ENCODE data around the gene GALNTL6. TPM values are rescaled to one million over a fixed set of nuclear protein-coding genes. Genes with fewer than 3 reads are reported as not detected.

Gene GALNTL6
- total and polyA plus RNA-seq, 2 experiments from 2014 or later, result 0.38 to 0.40 TPM

DNA sequence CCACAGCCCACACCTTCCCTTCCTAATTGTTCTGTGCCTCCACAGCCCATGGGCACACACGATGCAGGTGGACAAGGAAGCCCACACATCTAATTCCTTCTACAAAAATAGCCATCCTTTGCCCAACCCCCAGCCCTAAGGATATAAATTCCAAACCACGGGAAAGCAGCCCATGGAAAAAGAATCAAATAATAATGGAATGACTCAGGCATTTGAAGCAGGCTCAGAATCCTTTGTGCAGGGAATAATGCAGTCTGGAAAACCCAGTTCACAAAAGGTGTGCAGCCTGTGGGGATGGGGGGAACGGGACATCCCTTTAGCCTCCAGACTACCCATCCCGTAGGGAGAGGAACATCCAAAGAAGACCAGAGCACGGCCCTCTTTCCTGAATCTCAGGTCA, 1013.1 kb downstream of the GALNTL6 start (continued):
- TF ChIP-seq, protein P1, sequence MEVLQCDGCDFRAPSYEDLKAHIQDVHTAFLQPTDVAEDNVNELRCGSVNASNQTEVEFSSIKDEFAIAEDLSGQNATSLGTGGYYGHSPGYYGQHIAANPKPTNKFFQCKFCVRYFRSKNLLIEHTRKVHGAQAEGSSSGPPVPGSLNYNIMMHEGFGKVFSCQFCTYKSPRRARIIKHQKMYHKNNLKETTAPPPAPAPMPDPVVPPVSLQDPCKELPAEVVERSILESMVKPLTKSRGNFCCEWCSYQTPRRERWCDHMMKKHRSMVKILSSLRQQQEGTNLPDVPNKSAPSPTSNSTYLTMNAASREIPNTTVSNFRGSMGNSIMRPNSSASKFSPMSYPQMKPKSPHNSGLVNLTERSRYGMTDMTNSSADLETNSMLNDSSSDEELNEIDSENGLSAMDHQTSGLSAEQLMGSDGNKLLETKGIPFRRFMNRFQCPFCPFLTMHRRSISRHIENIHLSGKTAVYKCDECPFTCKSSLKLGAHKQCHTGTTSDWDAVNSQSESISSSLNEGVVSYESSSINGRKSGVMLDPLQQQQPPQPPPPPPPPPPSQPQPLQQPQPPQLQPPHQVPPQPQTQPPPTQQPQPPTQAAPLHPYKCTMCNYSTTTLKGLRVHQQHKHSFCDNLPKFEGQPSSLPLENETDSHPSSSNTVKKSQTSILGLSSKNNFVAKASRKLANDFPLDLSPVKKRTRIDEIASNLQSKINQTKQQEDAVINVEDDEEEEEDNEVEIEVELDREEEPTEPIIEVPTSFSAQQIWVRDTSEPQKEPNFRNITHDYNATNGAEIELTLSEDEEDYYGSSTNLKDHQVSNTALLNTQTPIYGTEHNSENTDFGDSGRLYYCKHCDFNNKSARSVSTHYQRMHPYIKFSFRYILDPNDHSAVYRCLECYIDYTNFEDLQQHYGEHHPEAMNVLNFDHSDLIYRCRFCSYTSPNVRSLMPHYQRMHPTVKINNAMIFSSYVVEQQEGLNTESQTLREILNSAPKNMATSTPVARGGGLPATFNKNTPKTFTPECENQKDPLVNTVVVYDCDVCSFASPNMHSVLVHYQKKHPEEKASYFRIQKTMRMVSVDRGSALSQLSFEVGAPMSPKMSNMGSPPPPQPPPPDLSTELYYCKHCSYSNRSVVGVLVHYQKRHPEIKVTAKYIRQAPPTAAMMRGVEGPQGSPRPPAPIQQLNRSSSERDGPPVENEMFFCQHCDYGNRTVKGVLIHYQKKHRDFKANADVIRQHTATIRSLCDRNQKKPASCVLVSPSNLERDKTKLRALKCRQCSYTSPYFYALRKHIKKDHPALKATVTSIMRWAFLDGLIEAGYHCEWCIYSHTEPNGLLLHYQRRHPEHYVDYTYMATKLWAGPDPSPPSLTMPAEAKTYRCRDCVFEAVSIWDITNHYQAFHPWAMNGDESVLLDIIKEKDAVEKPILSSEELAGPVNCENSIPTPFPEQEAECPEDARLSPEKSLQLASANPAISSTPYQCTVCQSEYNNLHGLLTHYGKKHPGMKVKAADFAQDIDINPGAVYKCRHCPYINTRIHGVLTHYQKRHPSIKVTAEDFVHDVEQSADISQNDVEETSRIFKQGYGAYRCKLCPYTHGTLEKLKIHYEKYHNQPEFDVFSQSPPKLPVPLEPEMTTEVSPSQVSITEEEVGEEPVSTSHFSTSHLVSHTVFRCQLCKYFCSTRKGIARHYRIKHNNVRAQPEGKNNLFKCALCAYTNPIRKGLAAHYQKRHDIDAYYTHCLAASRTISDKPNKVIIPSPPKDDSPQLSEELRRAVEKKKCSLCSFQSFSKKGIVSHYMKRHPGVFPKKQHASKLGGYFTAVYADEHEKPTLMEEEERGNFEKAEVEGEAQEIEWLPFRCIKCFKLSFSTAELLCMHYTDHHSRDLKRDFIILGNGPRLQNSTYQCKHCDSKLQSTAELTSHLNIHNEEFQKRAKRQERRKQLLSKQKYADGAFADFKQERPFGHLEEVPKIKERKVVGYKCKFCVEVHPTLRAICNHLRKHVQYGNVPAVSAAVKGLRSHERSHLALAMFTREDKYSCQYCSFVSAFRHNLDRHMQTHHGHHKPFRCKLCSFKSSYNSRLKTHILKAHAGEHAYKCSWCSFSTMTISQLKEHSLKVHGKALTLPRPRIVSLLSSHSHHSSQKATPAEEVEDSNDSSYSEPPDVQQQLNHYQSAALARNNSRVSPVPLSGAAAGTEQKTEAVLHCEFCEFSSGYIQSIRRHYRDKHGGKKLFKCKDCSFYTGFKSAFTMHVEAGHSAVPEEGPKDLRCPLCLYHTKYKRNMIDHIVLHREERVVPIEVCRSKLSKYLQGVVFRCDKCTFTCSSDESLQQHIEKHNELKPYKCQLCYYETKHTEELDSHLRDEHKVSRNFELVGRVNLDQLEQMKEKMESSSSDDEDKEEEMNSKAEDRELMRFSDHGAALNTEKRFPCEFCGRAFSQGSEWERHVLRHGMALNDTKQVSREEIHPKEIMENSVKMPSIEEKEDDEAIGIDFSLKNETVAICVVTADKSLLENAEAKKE (CRISPR knock-in tag; IDR thresholded peaks at IDR 0.05), result no peak
- TF ChIP-seq JUNB (IDR thresholded peaks at IDR 0.05; ENCODE audit: unreplicated experiment) (no peak), EZH2 (IDR thresholded peaks at IDR 0.05; ENCODE audit: low read depth, unreplicated experiment) (no peak), ZNF114 (CRISPR knock-in tag; IDR thresholded peaks at IDR 0.05) (no peak), ZNF331 (CRISPR knock-in tag; IDR thresholded peaks at IDR 0.05; ENCODE audit: low read depth) (no peak), CREB1 (CRISPR knock-in tag; IDR thresholded peaks at IDR 0.05; ENCODE audit: low read depth) (no peak), NANOG (IDR thresholded peaks at IDR 0.05; ENCODE audit: borderline replicate concordance) (no peak), POLR2AphosphoS5 (IDR thresholded peaks at IDR 0.05; ENCODE audit: low read depth) (no peak), EZH2phosphoT487 (IDR thresholded peaks at IDR 0.05; ENCODE audit: unreplicated experiment) (no peak)
- TF ChIP-seq, protein P2, sequence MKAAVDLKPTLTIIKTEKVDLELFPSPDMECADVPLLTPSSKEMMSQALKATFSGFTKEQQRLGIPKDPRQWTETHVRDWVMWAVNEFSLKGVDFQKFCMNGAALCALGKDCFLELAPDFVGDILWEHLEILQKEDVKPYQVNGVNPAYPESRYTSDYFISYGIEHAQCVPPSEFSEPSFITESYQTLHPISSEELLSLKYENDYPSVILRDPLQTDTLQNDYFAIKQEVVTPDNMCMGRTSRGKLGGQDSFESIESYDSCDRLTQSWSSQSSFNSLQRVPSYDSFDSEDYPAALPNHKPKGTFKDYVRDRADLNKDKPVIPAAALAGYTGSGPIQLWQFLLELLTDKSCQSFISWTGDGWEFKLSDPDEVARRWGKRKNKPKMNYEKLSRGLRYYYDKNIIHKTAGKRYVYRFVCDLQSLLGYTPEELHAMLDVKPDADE (IDR thresholded peaks at IDR 0.05), result no peak

DNA sequence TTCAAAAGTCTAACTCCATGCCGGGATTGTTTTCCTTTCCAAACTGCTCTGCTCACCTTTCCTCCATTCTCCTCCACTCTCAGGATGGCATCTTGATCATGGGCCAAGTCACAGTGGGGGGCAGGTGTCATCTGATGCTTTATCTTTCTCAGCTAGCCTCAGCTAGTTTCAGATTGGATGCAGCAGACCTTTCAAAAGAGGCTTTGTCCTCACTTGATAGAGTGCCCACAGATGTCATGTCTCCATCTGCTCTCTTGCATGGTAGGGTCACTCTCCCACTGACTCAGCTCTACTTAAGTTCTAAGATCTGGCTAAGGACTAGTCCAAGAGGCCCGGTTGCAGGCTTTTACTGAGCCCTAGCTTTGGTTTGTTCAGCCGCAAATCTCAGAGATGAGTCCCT, 1013.7 kb downstream of the GALNTL6 start:
- Histone ChIP-seq H4K20me1 (replicated peaks; ENCODE audit: insufficient read depth) (no peaks in the 10 kb centered on the region), H3K36me3 (ENCODE audit: insufficient read depth) (no peaks in the 10 kb centered on the region), H3F3A (replicated peaks; ENCODE audit: low read depth) (no peaks in the 10 kb centered on the region), H3K4me2 (no peak overlapping the region), H3K9me2 (ENCODE audit: insufficient read depth) (peaks cover 18% of the 10 kb centered on the region), H2AFZ (no peak overlapping the region), H3K79me2 (replicated peaks; ENCODE audit: insufficient read depth) (no peaks in the 10 kb centered on the region), H3K27ac (ENCODE audit: low read depth) (no peak overlapping the region), H3K27me3 (ENCODE audit: insufficient read depth) (no peaks in the 10 kb centered on the region), H3K4me3 (no peak overlapping the region), H3K4me1 (ENCODE audit: insufficient read depth) (no peaks in the 10 kb centered on the region)
- Mint-ChIP-seq H3K4me1 (peaks cover 3% of the 10 kb centered on the region; the same call in 1 of the 3 replicates), H3K4me3 (no peak overlapping the region), H3K9me3 (peaks cover 10% of the 10 kb centered on the region; the same call in 2 of the 3 replicates), H3K27me3 (ENCODE audit: insufficient read depth, low read depth, poor library complexity) (peaks cover 4% of the 10 kb centered on the region), H3K27ac (no peak overlapping the region), H3K36me3 (ENCODE audit: low read depth) (no peaks in the 10 kb centered on the region)
- ATAC-seq, result no peak
- DNase-seq (ENCODE audit: low spot score), result no peak
- TF ChIP-seq ZNF114 (CRISPR knock-in tag; IDR thresholded peaks at IDR 0.05) (no peak), STAT1 (IDR thresholded peaks at IDR 0.05; ENCODE audit: unreplicated experiment) (no peak), EZH2phosphoT487 (IDR thresholded peaks at IDR 0.05; ENCODE audit: unreplicated experiment) (no peak)
- TF ChIP-seq, protein P3, sequence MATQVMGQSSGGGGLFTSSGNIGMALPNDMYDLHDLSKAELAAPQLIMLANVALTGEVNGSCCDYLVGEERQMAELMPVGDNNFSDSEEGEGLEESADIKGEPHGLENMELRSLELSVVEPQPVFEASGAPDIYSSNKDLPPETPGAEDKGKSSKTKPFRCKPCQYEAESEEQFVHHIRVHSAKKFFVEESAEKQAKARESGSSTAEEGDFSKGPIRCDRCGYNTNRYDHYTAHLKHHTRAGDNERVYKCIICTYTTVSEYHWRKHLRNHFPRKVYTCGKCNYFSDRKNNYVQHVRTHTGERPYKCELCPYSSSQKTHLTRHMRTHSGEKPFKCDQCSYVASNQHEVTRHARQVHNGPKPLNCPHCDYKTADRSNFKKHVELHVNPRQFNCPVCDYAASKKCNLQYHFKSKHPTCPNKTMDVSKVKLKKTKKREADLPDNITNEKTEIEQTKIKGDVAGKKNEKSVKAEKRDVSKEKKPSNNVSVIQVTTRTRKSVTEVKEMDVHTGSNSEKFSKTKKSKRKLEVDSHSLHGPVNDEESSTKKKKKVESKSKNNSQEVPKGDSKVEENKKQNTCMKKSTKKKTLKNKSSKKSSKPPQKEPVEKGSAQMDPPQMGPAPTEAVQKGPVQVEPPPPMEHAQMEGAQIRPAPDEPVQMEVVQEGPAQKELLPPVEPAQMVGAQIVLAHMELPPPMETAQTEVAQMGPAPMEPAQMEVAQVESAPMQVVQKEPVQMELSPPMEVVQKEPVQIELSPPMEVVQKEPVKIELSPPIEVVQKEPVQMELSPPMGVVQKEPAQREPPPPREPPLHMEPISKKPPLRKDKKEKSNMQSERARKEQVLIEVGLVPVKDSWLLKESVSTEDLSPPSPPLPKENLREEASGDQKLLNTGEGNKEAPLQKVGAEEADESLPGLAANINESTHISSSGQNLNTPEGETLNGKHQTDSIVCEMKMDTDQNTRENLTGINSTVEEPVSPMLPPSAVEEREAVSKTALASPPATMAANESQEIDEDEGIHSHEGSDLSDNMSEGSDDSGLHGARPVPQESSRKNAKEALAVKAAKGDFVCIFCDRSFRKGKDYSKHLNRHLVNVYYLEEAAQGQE (IDR thresholded peaks at IDR 0.05; ENCODE audit: unreplicated experiment), result no peak
- TF ChIP-seq, protein P4, sequence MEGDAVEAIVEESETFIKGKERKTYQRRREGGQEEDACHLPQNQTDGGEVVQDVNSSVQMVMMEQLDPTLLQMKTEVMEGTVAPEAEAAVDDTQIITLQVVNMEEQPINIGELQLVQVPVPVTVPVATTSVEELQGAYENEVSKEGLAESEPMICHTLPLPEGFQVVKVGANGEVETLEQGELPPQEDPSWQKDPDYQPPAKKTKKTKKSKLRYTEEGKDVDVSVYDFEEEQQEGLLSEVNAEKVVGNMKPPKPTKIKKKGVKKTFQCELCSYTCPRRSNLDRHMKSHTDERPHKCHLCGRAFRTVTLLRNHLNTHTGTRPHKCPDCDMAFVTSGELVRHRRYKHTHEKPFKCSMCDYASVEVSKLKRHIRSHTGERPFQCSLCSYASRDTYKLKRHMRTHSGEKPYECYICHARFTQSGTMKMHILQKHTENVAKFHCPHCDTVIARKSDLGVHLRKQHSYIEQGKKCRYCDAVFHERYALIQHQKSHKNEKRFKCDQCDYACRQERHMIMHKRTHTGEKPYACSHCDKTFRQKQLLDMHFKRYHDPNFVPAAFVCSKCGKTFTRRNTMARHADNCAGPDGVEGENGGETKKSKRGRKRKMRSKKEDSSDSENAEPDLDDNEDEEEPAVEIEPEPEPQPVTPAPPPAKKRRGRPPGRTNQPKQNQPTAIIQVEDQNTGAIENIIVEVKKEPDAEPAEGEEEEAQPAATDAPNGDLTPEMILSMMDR (conservative IDR thresholded peaks at IDR 0.05; ENCODE audit: low read depth in 2 of 2), result no peak
